Activated gamma-delta T cell treated with Interleukin-2 at 50 U/mL for 16 hours (primary cell): ENCODE data around the gene EID2B.

Experiments used
- DNase-seq: peaks from one replicate; pipeline ENCODE4 v3.0.0-alpha.2; 2020

Gene EID2B

DNA sequence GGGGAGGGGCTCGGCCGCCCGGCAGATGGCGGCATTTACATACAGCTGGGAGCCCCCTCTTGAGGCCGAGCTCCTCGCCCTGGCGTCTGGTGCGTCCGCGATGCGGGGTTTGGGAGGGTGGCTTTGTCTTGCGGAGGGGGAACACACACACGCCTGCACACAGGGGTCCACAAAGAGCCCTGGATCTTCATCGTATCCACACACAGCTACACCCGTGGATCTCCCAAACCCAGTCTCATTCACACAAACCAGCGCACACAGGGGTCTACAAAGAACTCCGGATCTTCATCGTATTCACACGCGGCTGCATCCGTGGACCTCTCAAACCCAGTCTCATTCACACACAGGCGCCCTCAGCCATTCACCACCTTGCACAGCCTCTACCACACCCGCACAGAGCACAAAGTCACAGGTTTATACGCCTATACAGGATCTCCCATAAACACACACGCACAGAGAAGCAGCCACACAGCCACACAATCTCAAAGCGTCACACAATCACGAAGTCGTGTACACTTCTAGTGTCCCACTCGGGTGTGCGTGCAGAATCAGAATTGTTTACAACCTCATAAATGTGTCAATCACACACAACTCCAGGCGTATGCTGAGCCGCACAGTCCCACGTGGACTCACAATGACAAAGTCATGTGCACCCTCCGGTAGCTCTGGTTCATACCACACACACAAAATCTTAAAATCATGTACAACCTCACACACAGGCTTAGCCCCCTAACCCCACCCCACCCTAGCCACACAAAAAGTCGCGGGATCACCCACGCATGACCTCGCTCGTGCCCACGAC is 34.5 kb downstream of the EID2B start:
- DNase-seq, result no peak

DNA sequence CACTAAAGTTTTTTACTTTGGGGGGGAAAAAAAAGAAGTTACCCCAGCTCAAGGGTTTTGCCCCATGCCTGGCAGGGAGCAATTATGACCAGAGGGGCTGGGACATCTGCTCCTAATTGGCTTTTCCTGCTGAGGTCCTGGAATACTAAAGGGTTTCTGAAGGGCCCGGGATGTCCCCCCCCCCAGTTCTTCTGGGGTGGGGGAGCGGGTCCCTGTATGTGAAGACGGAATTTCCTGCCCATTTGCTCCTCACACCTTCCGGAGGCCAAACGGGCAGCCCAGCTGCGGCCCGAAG is 35.0 kb downstream of the EID2B start:
- no peak for DNase-seq

DNA sequence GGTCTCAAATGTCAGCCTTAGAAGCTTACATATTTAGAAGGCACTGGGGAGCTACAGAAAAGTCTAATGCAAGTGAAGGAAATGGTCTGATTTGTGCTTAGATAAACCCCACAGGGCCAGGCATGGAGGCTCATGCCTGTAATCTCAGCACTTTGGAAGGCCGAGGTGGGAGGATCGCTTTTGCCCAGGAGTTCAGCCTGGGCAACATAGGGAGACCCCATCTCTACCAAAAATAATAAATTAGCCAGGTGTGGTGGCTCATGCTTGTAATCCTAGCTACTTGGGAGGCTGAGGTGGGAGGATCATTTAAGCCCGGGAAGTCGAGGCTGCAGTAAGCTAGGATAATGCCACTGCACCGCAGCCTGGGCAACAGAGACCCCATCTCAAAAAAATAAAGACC is 36.6 kb downstream of the EID2B start:
- DNase-seq, result no peak

DNA sequence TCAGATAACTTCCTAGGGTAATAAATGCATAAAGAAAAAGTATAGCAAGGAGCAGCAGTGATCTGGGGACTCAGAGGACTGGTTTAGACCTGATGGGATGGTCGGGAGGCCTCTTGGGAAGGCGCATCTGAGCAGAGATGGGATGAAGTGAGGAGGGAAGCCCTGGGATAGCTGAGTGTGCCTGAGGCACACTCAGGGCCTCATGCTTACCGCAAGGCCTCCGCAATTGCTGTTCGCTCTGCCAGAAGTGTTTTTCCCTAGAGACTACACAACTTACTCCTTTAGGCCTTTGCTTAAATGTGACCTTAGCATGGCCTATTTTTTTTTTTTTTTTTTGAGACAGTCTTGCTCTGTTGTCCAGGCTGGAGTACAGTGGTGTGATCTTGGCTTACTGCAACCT is 38.0 kb downstream of the EID2B start:
- no peak for DNase-seq

DNA sequence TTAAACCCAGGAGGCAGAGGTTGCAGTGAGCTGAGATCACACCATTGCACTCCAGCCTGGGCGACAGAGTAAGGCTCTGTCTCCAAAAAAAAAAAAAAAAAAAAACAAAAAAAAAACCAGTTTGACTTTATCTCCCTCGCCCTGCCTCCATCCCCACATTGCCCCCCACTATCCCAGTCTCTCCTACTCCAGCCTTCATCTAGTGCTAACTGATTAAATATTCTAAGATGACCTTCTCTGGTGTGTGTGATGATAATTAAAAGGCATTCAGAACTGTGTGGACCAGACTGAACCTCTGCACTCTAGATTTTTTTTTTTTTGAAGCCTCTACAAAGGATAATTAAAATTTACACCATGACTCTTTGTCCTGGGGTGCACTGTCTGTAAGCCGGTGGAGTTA is 39.9 kb downstream of the EID2B start:
- DNase-seq, result no peak

DNA sequence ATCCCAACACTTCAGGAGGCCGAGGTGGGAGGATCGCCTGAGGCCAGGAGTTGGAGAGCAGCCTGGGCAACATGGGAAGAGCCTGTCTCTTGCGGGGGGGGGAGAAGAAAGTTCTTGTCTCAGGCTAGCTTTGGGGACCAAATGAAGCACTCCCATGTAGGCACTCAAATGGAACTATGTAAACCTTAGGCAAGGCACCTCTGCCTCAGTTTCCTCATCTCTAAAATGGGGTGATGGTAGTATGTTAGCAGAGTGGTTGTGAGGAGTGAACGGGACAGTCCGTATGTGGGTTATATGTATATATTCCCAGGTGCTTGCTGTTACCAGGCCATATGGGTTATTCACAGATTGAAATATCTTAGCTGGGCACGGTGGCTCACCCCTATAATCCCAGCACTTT is 40.4 kb downstream of the EID2B start:
- DNase-seq, result no peak

- DNase-seq, result no peak
Measured at GRCh38 chr19:39489756-39490155, 42.9 kb downstream of the EID2B start.

DNA sequence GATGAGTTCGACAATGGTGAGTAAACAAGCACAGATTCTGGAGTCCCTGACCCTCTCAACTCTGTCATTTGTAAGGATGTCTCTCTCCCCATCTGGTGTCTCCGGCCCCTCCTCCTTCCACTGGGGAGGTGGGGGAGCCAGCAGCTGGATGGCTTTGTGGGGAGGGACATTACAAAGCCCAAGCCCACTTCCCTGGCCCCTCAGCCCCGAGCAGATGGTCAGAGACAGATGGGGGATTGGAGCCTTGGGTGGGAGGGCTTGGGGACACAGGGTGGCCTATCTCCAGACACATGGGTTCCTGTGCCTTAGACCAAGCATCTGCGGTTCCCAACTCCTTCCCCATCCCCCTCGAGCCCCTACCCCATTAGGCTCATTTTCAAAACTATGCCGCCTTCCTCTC is 49.5 kb downstream of the EID2B start:
- no peak for DNase-seq

- DNase-seq, result no peak
Measured at GRCh38 chr19:39481676-39482075, 51.0 kb downstream of the EID2B start.

- no peak for DNase-seq
Measured at GRCh38 chr19:39481229-39481545, 51.5 kb downstream of the EID2B start.
